ENCODE measurements around the gene INO80C. TPM values are rescaled to one million over a fixed set of nuclear protein-coding genes. Genes with fewer than 3 reads are reported as not detected.

Gene INO80C
- total RNA-seq, 6 experiments from 2014 or later = 10.4 to 13.3 (median 12.1) TPM

- Mint-ChIP-seq H3K36me3 (ENCODE audit: low read depth) (no peaks in the 10 kb centered on the region), H3K27ac (no peak overlapping the region), H3K4me1 (ENCODE audit: low read depth) (peaks cover 3% of the 10 kb centered on the region), H3K9me3 (no peaks in the 10 kb centered on the region), H3K27me3 (ENCODE audit: insufficient read depth) (peaks cover 14% of the 10 kb centered on the region), H3K4me3 (no peak overlapping the region)
- TF ChIP-seq, protein P1, sequence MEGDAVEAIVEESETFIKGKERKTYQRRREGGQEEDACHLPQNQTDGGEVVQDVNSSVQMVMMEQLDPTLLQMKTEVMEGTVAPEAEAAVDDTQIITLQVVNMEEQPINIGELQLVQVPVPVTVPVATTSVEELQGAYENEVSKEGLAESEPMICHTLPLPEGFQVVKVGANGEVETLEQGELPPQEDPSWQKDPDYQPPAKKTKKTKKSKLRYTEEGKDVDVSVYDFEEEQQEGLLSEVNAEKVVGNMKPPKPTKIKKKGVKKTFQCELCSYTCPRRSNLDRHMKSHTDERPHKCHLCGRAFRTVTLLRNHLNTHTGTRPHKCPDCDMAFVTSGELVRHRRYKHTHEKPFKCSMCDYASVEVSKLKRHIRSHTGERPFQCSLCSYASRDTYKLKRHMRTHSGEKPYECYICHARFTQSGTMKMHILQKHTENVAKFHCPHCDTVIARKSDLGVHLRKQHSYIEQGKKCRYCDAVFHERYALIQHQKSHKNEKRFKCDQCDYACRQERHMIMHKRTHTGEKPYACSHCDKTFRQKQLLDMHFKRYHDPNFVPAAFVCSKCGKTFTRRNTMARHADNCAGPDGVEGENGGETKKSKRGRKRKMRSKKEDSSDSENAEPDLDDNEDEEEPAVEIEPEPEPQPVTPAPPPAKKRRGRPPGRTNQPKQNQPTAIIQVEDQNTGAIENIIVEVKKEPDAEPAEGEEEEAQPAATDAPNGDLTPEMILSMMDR (IDR thresholded peaks at IDR 0.05) = no peak
- DNase-seq = no peak
Observed at GRCh38 chr18:35451032-35451431, 46.7 kb downstream of the INO80C start.

DNA sequence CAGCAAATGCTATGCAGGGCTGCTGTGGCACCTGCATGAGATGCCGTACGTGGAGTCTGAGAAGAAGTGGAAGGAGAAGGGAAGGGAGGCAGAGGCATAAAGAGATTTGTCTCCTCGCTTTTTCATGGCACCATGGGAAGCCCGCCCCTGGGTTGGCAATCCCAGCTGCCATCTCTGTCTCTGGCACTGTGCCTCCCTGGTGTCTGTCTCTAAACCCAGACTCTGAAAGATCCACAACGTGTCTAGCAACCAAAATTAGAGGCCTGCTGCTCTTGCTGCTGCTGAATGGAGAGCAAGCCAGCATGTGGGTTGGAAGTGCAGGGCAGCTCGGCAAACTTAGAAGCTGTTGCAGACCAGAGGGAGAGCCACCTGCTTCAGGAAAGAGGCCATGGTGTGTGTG is 53.1 kb downstream of the INO80C start:
- DNase-seq = no peak
- Mint-ChIP-seq H3K4me3 (no peak overlapping the region), H3K27me3 (ENCODE audit: insufficient read depth) (peaks cover 17% of the 10 kb centered on the region), H3K27ac (no peak overlapping the region), H3K9me3 (no peaks in the 10 kb centered on the region), H3K4me1 (ENCODE audit: low read depth) (no peaks in the 10 kb centered on the region), H3K36me3 (ENCODE audit: low read depth) (no peaks in the 10 kb centered on the region)
- TF ChIP-seq, protein P1 (IDR thresholded peaks at IDR 0.05) = no peak

GRCh38 chr18:35443847-35444246 is 53.9 kb downstream of the INO80C start:
- DNase-seq = no peak
- TF ChIP-seq, protein P1 (IDR thresholded peaks at IDR 0.05) = no peak
- Mint-ChIP-seq H3K4me1 (ENCODE audit: low read depth) (no peaks in the 10 kb centered on the region), H3K27ac (no peak overlapping the region), H3K4me3 (no peak overlapping the region), H3K9me3 (no peaks in the 10 kb centered on the region), H3K27me3 (ENCODE audit: insufficient read depth) (peaks cover 16% of the 10 kb centered on the region), H3K36me3 (ENCODE audit: low read depth) (no peaks in the 10 kb centered on the region)

GRCh38 chr18:35443434-35443833 is 54.3 kb downstream of the INO80C start:
- Mint-ChIP-seq H3K36me3 (ENCODE audit: low read depth) (no peaks in the 10 kb centered on the region), H3K9me3 (no peaks in the 10 kb centered on the region), H3K27me3 (ENCODE audit: insufficient read depth) (peaks cover 16% of the 10 kb centered on the region), H3K27ac (no peak overlapping the region), H3K4me1 (ENCODE audit: low read depth) (no peaks in the 10 kb centered on the region), H3K4me3 (no peak overlapping the region)
- no peak for DNase-seq
- TF ChIP-seq, protein P1 (IDR thresholded peaks at IDR 0.05) = no peak

GRCh38 chr18:35442701-35443100 is 55.1 kb downstream of the INO80C start:
- no peak overlapping the region for H3K27ac Mint-ChIP-seq
- no peaks in the 10 kb centered on the region for H3K36me3 Mint-ChIP-seq (ENCODE audit: low read depth)
- no peak overlapping the region for H3K4me3 Mint-ChIP-seq
- no peak for DNase-seq
- TF ChIP-seq, protein P1 (IDR thresholded peaks at IDR 0.05) = no peak
- H3K27me3 Mint-ChIP-seq (ENCODE audit: insufficient read depth) = peaks cover 14% of the 10 kb centered on the region
- H3K9me3 Mint-ChIP-seq = no peaks in the 10 kb centered on the region
- H3K4me1 Mint-ChIP-seq (ENCODE audit: low read depth) = no peaks in the 10 kb centered on the region

All from HFFc6 (cell line).